Measurements from ENCODE around the gene SNED1. TPM values are rescaled to one million over a fixed set of nuclear protein-coding genes. Genes with fewer than 3 reads are reported as not detected.
A peak's percentile ranks its signal among the peaks of the same experiment; 100 is the strongest.

Gene SNED1
- total and polyA plus RNA-seq, 9 of the 15 experiments (the other 6 are each of a cell fraction or from before 2014, with no cell fraction given): 0.03 to 0.07 (median 0.05) TPM; not detected in 5

GRCh38 chr2:241102239-241102803 lies 103.9 kb downstream of the SNED1 start, which contains the start of gene MTERF4 (continued):
- TF ChIP-seq TEAD4 (IDR thresholded peaks at IDR 0.05; ENCODE audit: low read length): no peak
- TF ChIP-seq TEAD4 (CRISPR knock-in tag; IDR thresholded peaks at IDR 0.05; ENCODE audit: borderline replicate concordance): no peak
- TF ChIP-seq CLOCK (CRISPR knock-in tag; IDR thresholded peaks at IDR 0.05; ENCODE audit: borderline replicate concordance): no peak
- TF ChIP-seq ZHX1 (conservative IDR thresholded peaks at IDR 0.05; ENCODE audit: low read length): no peak; the same call in 1 of the 2 replicates
- TF ChIP-seq MAFK (IDR thresholded peaks at IDR 0.05; ENCODE audit: low read length): no peak
- TF ChIP-seq SRSF1 (IDR thresholded peaks at IDR 0.05; ENCODE audit: low read depth, low read length): 0 out of 2 replicates have a peak, but pooled peaks have one; percentile 35
- TF ChIP-seq SNIP1 (IDR thresholded peaks at IDR 0.05; ENCODE audit: low read depth): no peak
- TF ChIP-seq DPF2 (IDR thresholded peaks at IDR 0.05): no peak
- no peak for TF ChIP-seq DEAF1 (CRISPR knock-in tag; IDR thresholded peaks at IDR 0.05)
- TF ChIP-seq DIDO1 (tag; IDR thresholded peaks at IDR 0.05; ENCODE audit: low read depth): peak; percentile 89
- no peak for TF ChIP-seq ZNF436 (CRISPR knock-in tag; IDR thresholded peaks at IDR 0.05)
- TF ChIP-seq BRCA1 (IDR thresholded peaks at IDR 0.05): no peak
- no peak for TF ChIP-seq BRCA1 (CRISPR knock-in tag; IDR thresholded peaks at IDR 0.05)
- peak; percentile 84 for TF ChIP-seq ELF1 (tag; IDR thresholded peaks at IDR 0.05)
- no peak for TF ChIP-seq TRIM28 (IDR thresholded peaks at IDR 0.05)
- 0 out of 2 replicates have a peak, but pooled peaks have one; percentile 19 for TF ChIP-seq GTF2A2 (tag; IDR thresholded peaks at IDR 0.05)
- TF ChIP-seq ADNP (tag; IDR thresholded peaks at IDR 0.05): no peak
- TF ChIP-seq IRF9 (tag; IDR thresholded peaks at IDR 0.05): no peak
- peak; percentile 85 for TF ChIP-seq GTF2E2 (tag; IDR thresholded peaks at IDR 0.05)
- no peak for TF ChIP-seq MECOM (CRISPR knock-in tag; IDR thresholded peaks at IDR 0.05)
- no peak for TF ChIP-seq SMARCA5 (IDR thresholded peaks at IDR 0.05)
- no peak for TF ChIP-seq ZNF224 (CRISPR knock-in tag; IDR thresholded peaks at IDR 0.05)
- no peak for TF ChIP-seq MTA1 (IDR thresholded peaks at IDR 0.05; ENCODE audit: borderline replicate concordance)
